SK-N-SH (cell line): ENCODE measurements around the gene UCHL5. TPM values are rescaled to one million over a fixed set of nuclear protein-coding genes. Genes with fewer than 3 reads are reported as not detected.
A peak's percentile ranks its signal among the peaks of the same experiment; 100 is the strongest.

ENCODE experiments used
- CTCF ChIA-PET: fragments of 300-600, 350-600 bp; formaldehyde crosslinking; extraction: SDS; loops from one replicate; lab custom pipeline; 2021; lab: Yijun Ruan, JAX
- POLR2A ChIA-PET: fragments of 350-600 bp; sonication (Branson Sonifier 250); formaldehyde crosslinking; extraction: SDS; loops from one replicate; lab custom pipeline; 2020; ENCODE audit warnings: antibody characterized with exemption, inconsistent platforms; lab: Yijun Ruan, JAX
- DNase-seq: peaks from one replicate; pipeline ENCODE4 v3.0.0; 2012
- H2AFZ ChIP-seq: fragments of 200-600 bp; sonication (generic); 2 replicates; pipeline ENCODE4 v1.8.1; 2016; ENCODE audit warnings: antibody characterized with exemption, mild to moderate bottlenecking, low read depth
- H3F3A ChIP-seq: fragments of 200-600 bp; sonication (generic); replicated peaks from 2 replicates; pipeline ENCODE3; 2016; ENCODE audit warnings: antibody characterized with exemption, mild to moderate bottlenecking; ENCODE audit not compliant: insufficient read depth
- H3K27ac ChIP-seq, 2 experiments: fragments of 200-500 bp in 1 of 2; fragments of 200-600 bp in 1 of 2; sonication (Bioruptor generic) in 1 of 2; sonication (generic), shearing (Covaris generic) in 1 of 2; 2 replicates each; pipeline versions ENCODE4 v1.5.1 to v1.6.1; 2014 to 2016; ENCODE audit warnings: low read depth in 2 of 2, inconsistent platforms in 1 of 2, low read length in 1 of 2, mild to moderate bottlenecking in 1 of 2, mixed read lengths in 1 of 2
- H3K27me3 ChIP-seq: fragments of 200-600 bp; sonication (generic), shearing (Covaris generic); 2 replicates; pipeline ENCODE4 v1.6.1; 2016; ENCODE audit warnings: mixed run types; ENCODE audit not compliant: insufficient read depth
- H3K36me3 ChIP-seq, 2 experiments: fragments of 200-500 bp in 1 of 2; fragments of 200-600 bp in 1 of 2; sonication (Bioruptor generic) in 1 of 2; sonication (generic) in 1 of 2; replicated peaks in 1 of 2; 2 replicates each; pipeline versions ENCODE3 to v1.5.1; 2014 to 2016; ENCODE audit warnings: low read length in 1 of 2, mild to moderate bottlenecking in 1 of 2; ENCODE audit not compliant: insufficient read depth in 2 of 2, control insufficient read depth in 1 of 2
- H3K4me1 ChIP-seq, 2 experiments: fragments of 200-500 bp in 1 of 2; fragments of 200-600 bp in 1 of 2; sonication (Bioruptor generic) in 1 of 2; sonication (generic), shearing (Covaris generic) in 1 of 2; 2 replicates each; pipeline versions ENCODE4 v1.5.1 to v1.6.1; 2014 to 2016; ENCODE audit warnings: low read depth in 1 of 2, low read length in 1 of 2, mixed run types in 1 of 2; ENCODE audit not compliant: insufficient read depth in 2 of 2, control insufficient read depth in 1 of 2
- H3K4me2 ChIP-seq: fragments of 200-600 bp; sonication (generic), shearing (Covaris generic); 2 replicates; pipeline ENCODE4 v1.6.1; 2017; ENCODE audit warnings: mixed run types
- H3K4me3 ChIP-seq, 2 experiments: fragments of 200-500 bp in 1 of 2; fragments of 200-600 bp in 1 of 2; sonication (Bioruptor generic) in 1 of 2; sonication (generic), shearing (Covaris generic) in 1 of 2; 2 replicates each; pipeline versions ENCODE4 v1.5.1 to v1.8.1; 2014 to 2016; ENCODE audit warnings: low read depth in 2 of 2, inconsistent platforms in 1 of 2, low read length in 1 of 2, mild to moderate bottlenecking in 1 of 2, mixed read lengths in 1 of 2, moderate library complexity in 1 of 2
- H3K79me2 ChIP-seq: fragments of 200-600 bp; sonication (generic); 2 replicates; pipeline ENCODE4 v1.8.1; 2017; ENCODE audit warnings: mild to moderate bottlenecking; ENCODE audit not compliant: insufficient read depth
- H3K9ac ChIP-seq: fragments of 200-600 bp; sonication (generic); 2 replicates; pipeline ENCODE4 v1.6.1; 2017; ENCODE audit warnings: mixed run types
- H3K9me2 ChIP-seq: fragments of 200-600 bp; sonication (generic); 2 replicates; pipeline ENCODE4 v1.6.1; 2017; ENCODE audit warnings: mixed run types
- H3K9me3 ChIP-seq: fragments of 200-600 bp; sonication (generic); 2 replicates; pipeline ENCODE4 v1.6.1; 2017; ENCODE audit warnings: mixed run types, mild to moderate bottlenecking, moderate library complexity
- H4K20me1 ChIP-seq: fragments of 200-600 bp; sonication (generic); 2 replicates; pipeline ENCODE4 v1.6.1; 2017; ENCODE audit warnings: mild to moderate bottlenecking, mixed run types; ENCODE audit not compliant: insufficient read depth
- CHD2 ChIP-seq: fragments of 150-350 bp; IDR thresholded peaks from 2 replicates; pipeline ENCODE4 v1.6.1; 2018; ENCODE audit warnings: low read length; ENCODE audit not compliant: partially characterized antibody
- GABPA ChIP-seq: IDR thresholded peaks from 2 replicates; pipeline ENCODE4 v1.4.0; 2012; ENCODE audit warnings: low read depth, mild to moderate bottlenecking
- NRF1 ChIP-seq: IDR thresholded peaks from 2 replicates; pipeline ENCODE4 v1.6.1; 2012; ENCODE audit warnings: low read depth, mild to moderate bottlenecking, low read length
- PBX3 ChIP-seq: IDR thresholded peaks from 2 replicates; pipeline ENCODE4; 2012
- RAD21 ChIP-seq: IDR thresholded peaks from 2 replicates; pipeline ENCODE4 v1.6.1; 2012; ENCODE audit warnings: mild to moderate bottlenecking, low read length
- RCOR1 ChIP-seq: fragments of 150-350 bp; IDR thresholded peaks from 2 replicates; pipeline ENCODE4 v1.6.1; 2017; ENCODE audit warnings: antibody characterized with exemption, low read length
- REST ChIP-seq: IDR thresholded peaks from 2 replicates; pipeline ENCODE4 v1.6.1; 2012; ENCODE audit warnings: mild to moderate bottlenecking, low read depth, low read length, moderate library complexity
- RFX5 ChIP-seq: IDR thresholded peaks from 2 replicates; pipeline ENCODE4 v1.6.1; 2012; ENCODE audit warnings: mild to moderate bottlenecking, improper control_type of control experiment, low read length
- RXRA ChIP-seq: IDR thresholded peaks from 2 replicates; pipeline ENCODE4 v1.4.0; 2012; ENCODE audit warnings: low read depth, mild to moderate bottlenecking, borderline replicate concordance
- TAF1 ChIP-seq: IDR thresholded peaks from 2 replicates; pipeline ENCODE4 v1.6.1; 2012; ENCODE audit warnings: low read depth, mild to moderate bottlenecking, low read length, moderate library complexity, borderline replicate concordance
- TCF12 ChIP-seq: IDR thresholded peaks from 2 replicates; pipeline ENCODE4 v1.4.0; 2012
- WGBS: methylation state at CpG from one replicate; pipeline ENCODE4 v1.1.6; 2017; ENCODE audit warnings: low lambda C conversion rate; 5-methylcytosine and 5-hydroxymethylcytosine counted together
- polyA plus RNA-seq, 3 experiments: library from polyadenylated mRNA; depleted of rRNA; stranded (reverse); fragments of >200 nt; gene quantifications; 2 replicates each; pipeline ENCODE4 v1.2.3, GENCODE V29; 2012
- TF ChIP-seq, protein P1 (sequence below): fragments of 200-600 bp; sonication (generic); IDR thresholded peaks from 2 replicates; pipeline ENCODE4 v1.6.1; 2017; ENCODE audit warnings: antibody characterized with exemption, mild to moderate bottlenecking, moderate library complexity

The UCHL5 gene
- polyA plus RNA-seq, 1 of the 3 experiments (the other 2 are of a cell fraction) = 14.9 TPM

DNA sequence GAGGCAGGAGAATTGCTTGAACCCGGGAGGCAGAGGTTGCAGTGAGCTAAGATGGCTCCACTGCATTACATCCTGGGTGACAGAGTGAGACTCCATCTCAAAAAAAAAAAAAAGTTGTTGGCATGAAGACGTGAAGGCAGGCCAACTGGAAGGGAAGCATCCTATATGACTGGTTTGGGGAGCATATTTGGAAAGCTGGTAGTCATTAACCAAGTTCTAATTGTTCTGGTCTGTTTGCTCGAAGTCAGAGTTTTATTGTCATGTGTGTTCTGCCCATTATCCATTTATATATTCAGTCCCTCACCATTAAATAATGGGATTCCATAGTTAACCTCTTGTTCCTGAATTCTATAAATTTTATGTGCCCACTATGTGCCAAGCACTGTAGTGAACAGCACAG, 49.3 kb upstream of the UCHL5 start (continued):
- TF ChIP-seq REST (no peak), RCOR1 (no peak), NRF1 (no peak), PBX3 (no peak), TCF12 (no peak)

DNA sequence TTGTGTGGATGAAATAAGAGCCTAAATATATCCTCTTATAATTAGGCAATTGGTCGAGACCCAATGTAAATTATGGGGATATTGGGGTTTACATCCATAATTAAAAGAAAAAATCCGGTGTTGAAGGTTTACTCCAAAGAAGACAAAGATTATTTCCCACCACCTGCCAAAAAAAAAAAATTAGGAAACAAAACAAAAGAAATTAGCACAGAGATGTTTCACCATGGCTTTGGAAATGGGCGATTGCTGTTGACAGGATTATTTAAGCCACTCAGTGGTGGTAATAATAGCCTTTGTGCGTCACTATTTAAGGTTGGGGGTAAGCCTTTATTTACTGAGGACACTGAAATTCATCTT, 46.6 kb upstream of the UCHL5 start:
- POLR2A ChIA-PET = interaction anchor here (1.0 to 2.4 kb wide), 2 partner anchors 16 to 47 kb away, joined by 4 to 14 read pairs; partner anchors contain the start of genes CDC73, RO60 and UCHL5
- no peaks in the 10 kb centered on the region; the same call in 1 of the 2 replicates for H4K20me1 ChIP-seq
- DNase-seq = peak; percentile 25
- no peaks in the 10 kb centered on the region for H3K9me3 ChIP-seq
- H3K27ac ChIP-seq = peak overlapping the region; percentile 94
- H2AFZ ChIP-seq = peak overlapping the region; percentile 78; the same call in 1 of the 2 replicates
- no peaks in the 10 kb centered on the region for H3K27me3 ChIP-seq
- H3K4me1 ChIP-seq = peaks cover 9 to 11% of the 10 kb centered on the region in 2 experiments; a peak in 3 of 4 replicates
- peaks cover 37% of the 10 kb centered on the region for H3K79me2 ChIP-seq
- no peaks in the 10 kb centered on the region for H3K9me2 ChIP-seq
- TF ChIP-seq TAF1 (no peak), PBX3 (no peak), RXRA (no peak), RFX5 (no peak), GABPA (no peak), RAD21 (no peak), CHD2 (no peak), REST (no peak)
- TF ChIP-seq, protein P1, sequence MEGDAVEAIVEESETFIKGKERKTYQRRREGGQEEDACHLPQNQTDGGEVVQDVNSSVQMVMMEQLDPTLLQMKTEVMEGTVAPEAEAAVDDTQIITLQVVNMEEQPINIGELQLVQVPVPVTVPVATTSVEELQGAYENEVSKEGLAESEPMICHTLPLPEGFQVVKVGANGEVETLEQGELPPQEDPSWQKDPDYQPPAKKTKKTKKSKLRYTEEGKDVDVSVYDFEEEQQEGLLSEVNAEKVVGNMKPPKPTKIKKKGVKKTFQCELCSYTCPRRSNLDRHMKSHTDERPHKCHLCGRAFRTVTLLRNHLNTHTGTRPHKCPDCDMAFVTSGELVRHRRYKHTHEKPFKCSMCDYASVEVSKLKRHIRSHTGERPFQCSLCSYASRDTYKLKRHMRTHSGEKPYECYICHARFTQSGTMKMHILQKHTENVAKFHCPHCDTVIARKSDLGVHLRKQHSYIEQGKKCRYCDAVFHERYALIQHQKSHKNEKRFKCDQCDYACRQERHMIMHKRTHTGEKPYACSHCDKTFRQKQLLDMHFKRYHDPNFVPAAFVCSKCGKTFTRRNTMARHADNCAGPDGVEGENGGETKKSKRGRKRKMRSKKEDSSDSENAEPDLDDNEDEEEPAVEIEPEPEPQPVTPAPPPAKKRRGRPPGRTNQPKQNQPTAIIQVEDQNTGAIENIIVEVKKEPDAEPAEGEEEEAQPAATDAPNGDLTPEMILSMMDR = no peak
- TF ChIP-seq, all 33 proteins: peak for 0
- Histone ChIP-seq H3K4me2 (peak overlapping the region; percentile 94), H3K9ac (peak overlapping the region; percentile 81; the same call in 1 of the 2 replicates), H3K4me3 (peak overlapping the region; percentile 76 to 87), H3K36me3 (peaks cover 0 to 7% of the 10 kb centered on the region in 2 experiments), H3F3A (peaks cover 21% of the 10 kb centered on the region)
- WGBS = 53% methylated on average over 4 of the region's 4 CpGs
- CTCF ChIA-PET = interaction anchor here (1.7 kb wide), 1 partner anchor 16 kb away, joined by 5 read pairs; no protein-coding TSS in a partner anchor
